HG03064 (cell line): ENCODE data around the gene TANC1.
"Not testable (repeated sequence)": the region's sequence is repeated elsewhere in the genome, so short reads cannot be mapped to it uniquely, and the experiment has no call there.

ENCODE experiments used
- ATAC-seq: cut with Tn5 transposase; IDR thresholded peaks from one replicate; pipeline ENCODE4 v1.9.1; 2021; ENCODE audit warnings: low read depth; ENCODE audit not compliant: unreplicated experiment

Gene TANC1

GRCh38 chr2:159022019-159022418, 53.6 kb downstream of the TANC1 start:
- no peak for ATAC-seq

- no peak for ATAC-seq
Observed at GRCh38 chr2:159026170-159026569, 57.7 kb downstream of the TANC1 start.

GRCh38 chr2:159028776-159029175, 60.3 kb downstream of the TANC1 start:
- ATAC-seq = no peak

- ATAC-seq = no peak
Observed at GRCh38 chr2:159029936-159030335, 61.5 kb downstream of the TANC1 start.

GRCh38 chr2:159030674-159031380, 62.4 kb downstream of the TANC1 start:
- no peak for ATAC-seq

GRCh38 chr2:159032146-159032545, 63.7 kb downstream of the TANC1 start:
- no peak for ATAC-seq

GRCh38 chr2:159032580-159032979, 64.1 kb downstream of the TANC1 start:
- no peak for ATAC-seq

GRCh38 chr2:159034713-159035112, 66.3 kb downstream of the TANC1 start:
- ATAC-seq = no peak

GRCh38 chr2:159035790-159036411, 67.5 kb downstream of the TANC1 start:
- no peak for ATAC-seq

- ATAC-seq = not testable (repeated sequence)
Observed at GRCh38 chr2:159036461-159036860, 68.0 kb downstream of the TANC1 start.

- not testable (repeated sequence) for ATAC-seq
Observed at GRCh38 chr2:159041328-159041727, 72.9 kb downstream of the TANC1 start.

- no peak for ATAC-seq
Observed at GRCh38 chr2:159042115-159042850, 73.8 kb downstream of the TANC1 start.

GRCh38 chr2:159043710-159044109, 75.3 kb downstream of the TANC1 start:
- ATAC-seq = no peak

GRCh38 chr2:159044804-159045286, 76.4 kb downstream of the TANC1 start:
- ATAC-seq = no peak

GRCh38 chr2:159045545-159046454, 77.4 kb downstream of the TANC1 start:
- no peak for ATAC-seq

GRCh38 chr2:159046966-159047365, 78.5 kb downstream of the TANC1 start:
- no peak for ATAC-seq

GRCh38 chr2:159050426-159050825, 82.0 kb downstream of the TANC1 start:
- no peak for ATAC-seq

GRCh38 chr2:159051133-159051532, 82.7 kb downstream of the TANC1 start:
- no peak for ATAC-seq

- no peak for ATAC-seq
Observed at GRCh38 chr2:159051661-159052060, 83.2 kb downstream of the TANC1 start.

GRCh38 chr2:159052157-159052601, 83.7 kb downstream of the TANC1 start:
- no peak for ATAC-seq
